ENCODE data around the gene DYNLT4. TPM values are rescaled to one million over a fixed set of nuclear protein-coding genes. Genes with fewer than 3 reads are reported as not detected.

DYNLT4 gene
- total and polyA plus RNA-seq, 2 of the 8 experiments (the other 6 are each of a cell fraction or from before 2014, with no cell fraction given), result 0.29 TPM; not detected in 1

DNA sequence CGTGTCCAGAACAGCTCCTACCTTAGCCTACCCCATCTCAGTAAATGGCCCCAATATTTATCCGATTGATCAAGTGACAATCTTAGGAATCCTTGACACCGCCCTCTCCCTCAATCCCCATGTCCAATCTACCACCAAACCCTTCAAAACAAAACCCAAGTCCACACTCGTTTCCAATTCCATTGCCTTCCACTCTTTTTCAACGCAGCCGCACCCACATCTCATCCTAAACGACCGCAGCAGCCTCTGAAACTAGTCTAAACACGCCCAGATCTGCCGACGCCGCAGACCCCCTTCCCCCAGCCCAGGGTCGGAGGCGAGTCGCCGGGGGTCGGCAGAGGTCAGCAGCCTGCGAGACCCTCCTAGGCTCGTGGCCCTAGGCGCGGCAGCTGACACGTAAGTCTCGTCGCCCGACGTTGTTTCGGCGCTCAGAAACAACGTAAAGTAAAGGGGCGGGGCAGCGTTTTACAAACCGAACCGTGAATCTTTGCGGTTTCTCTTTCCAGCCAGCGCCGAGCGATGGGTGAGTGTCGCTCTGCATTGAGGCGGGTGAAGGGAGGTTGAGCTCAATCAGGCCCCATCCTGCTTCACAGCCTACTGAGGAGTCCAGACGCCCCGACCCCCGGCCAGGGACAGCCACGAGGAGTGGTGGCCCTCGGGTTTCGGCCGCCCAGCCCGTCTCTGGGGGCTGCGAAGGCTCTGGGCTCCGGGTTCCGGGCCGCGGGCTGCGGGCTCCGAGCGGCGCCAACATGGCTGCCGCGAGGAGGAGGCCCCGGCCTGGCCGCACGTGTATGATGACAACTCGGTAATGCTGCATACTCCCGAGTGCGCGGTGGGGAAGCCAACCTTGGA, 31.8 kb downstream of the DYNLT4 start, which contains the start of gene RPS8 (continued):
- TF ChIP-seq ATF2 (IDR thresholded peaks at IDR 0.05; ENCODE audit: low read length) (no peak; the same call in 1 of the 2 replicates), KDM1A (IDR thresholded peaks at IDR 0.05; ENCODE audit: borderline replicate concordance, low read length) (no peak), SP2 (IDR thresholded peaks at IDR 0.05; ENCODE audit: low read length) (no peak), TAF1 (IDR thresholded peaks at IDR 0.05; ENCODE audit: low read depth, low read length) (peak; percentile 100), JUN (IDR thresholded peaks at IDR 0.05; ENCODE audit: low read depth, low read length) (no peak), PHF8 (conservative IDR thresholded peaks at IDR 0.05; ENCODE audit: low read depth, low read length) (peak; percentile 96), NRF1 (IDR thresholded peaks at IDR 0.05; ENCODE audit: low read depth, low read length) (peak; percentile 7; the same call in 1 of the 2 replicates), FOSL1 (IDR thresholded peaks at IDR 0.05; ENCODE audit: insufficient read depth, low read depth, low read length) (no peak), CEBPB (IDR thresholded peaks at IDR 0.05; ENCODE audit: low read depth, low read length) (no peak), TAF7 (optimal IDR thresholded peaks at IDR 0.05; ENCODE audit: borderline replicate concordance, low read depth, low read length) (peak; percentile 98), CTCF (IDR thresholded peaks at IDR 0.05; ENCODE audit: control extremely low read depth in 1 of 3, insufficient read depth in 1 of 3, low read depth in 1 of 3, low read length in 3 of 3) (no peak), POLR2AphosphoS5 (IDR thresholded peaks at IDR 0.05; ENCODE audit: low read depth, low read length) (peak; percentile 97), TCF12 (IDR thresholded peaks at IDR 0.05; ENCODE audit: low read depth, low read length) (0 out of 2 replicates have a peak, but pooled peaks have one; percentile 56), SAP30 (IDR thresholded peaks at IDR 0.05; ENCODE audit: insufficient read depth, insufficient replicate concordance, low read length) (no peak), EGR1 (IDR thresholded peaks at IDR 0.05; ENCODE audit: borderline replicate concordance, low read depth, low read length) (no peak), KDM5A (IDR thresholded peaks at IDR 0.05; ENCODE audit: low read length) (peak; percentile 74; the same call in 1 of the 2 replicates), SRF (IDR thresholded peaks at IDR 0.05; ENCODE audit: low read depth, low read length) (peak; percentile 89)
- TF ChIP-seq, protein P1, sequence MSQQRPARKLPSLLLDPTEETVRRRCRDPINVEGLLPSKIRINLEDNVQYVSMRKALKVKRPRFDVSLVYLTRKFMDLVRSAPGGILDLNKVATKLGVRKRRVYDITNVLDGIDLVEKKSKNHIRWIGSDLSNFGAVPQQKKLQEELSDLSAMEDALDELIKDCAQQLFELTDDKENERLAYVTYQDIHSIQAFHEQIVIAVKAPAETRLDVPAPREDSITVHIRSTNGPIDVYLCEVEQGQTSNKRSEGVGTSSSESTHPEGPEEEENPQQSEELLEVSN (IDR thresholded peaks at IDR 0.05), result no peak
- TF ChIP-seq, protein P2, sequence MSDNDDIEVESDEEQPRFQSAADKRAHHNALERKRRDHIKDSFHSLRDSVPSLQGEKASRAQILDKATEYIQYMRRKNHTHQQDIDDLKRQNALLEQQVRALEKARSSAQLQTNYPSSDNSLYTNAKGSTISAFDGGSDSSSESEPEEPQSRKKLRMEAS (IDR thresholded peaks at IDR 0.05), result peak; percentile 93
